HG03159 (cell line): Measurements from ENCODE around the gene RAF1.
"Not testable (repeated sequence)": the region's sequence is repeated elsewhere in the genome, so short reads cannot be mapped to it uniquely, and the experiment has no call there.

Experiments used
- ATAC-seq: cut with Tn5 transposase; IDR thresholded peaks from one replicate; pipeline ENCODE4 v1.9.1; 2021; ENCODE audit warnings: mild to moderate bottlenecking, moderate library complexity; ENCODE audit not compliant: unreplicated experiment

The RAF1 gene

DNA sequence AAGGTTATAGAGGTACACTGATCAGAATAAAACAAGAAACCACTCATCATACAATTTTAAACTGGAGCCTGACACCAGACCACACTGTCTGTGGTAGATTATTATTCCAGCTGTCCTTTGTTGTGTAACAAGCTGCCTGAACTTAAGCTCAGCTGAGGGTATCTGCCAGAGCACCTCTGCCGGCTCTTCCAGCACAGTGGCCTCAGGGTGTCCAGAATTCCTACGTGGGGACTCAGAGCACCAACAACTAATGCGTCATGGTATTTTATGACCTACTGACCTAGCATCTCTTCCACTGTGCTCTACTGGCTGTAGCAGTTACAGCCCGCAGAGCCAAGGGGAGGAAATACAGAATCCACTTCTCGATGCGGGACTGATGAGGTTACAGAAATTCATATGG lies 15.6 kb upstream of the RAF1 start:
- ATAC-seq = no peak

DNA sequence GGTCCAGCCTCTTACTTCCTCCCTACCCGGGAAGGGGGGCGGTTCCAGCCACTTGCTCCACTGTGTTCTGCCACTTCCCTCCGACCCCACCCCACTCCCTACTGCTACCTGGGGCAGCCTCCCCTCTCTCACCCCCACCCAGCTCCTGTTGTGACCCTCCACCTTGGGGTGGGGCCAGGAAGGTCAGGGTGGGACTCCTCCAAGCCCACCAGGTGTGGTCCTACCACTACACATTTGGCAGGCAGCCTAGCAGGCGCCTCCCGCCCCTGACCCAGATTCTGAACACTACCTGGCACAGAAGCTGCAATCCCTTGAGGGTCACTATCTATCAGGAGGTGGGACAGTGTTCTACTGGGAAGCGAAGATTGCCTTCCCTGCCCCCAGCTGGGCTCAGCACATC lies 13.7 kb upstream of the RAF1 start:
- ATAC-seq = no peak

DNA sequence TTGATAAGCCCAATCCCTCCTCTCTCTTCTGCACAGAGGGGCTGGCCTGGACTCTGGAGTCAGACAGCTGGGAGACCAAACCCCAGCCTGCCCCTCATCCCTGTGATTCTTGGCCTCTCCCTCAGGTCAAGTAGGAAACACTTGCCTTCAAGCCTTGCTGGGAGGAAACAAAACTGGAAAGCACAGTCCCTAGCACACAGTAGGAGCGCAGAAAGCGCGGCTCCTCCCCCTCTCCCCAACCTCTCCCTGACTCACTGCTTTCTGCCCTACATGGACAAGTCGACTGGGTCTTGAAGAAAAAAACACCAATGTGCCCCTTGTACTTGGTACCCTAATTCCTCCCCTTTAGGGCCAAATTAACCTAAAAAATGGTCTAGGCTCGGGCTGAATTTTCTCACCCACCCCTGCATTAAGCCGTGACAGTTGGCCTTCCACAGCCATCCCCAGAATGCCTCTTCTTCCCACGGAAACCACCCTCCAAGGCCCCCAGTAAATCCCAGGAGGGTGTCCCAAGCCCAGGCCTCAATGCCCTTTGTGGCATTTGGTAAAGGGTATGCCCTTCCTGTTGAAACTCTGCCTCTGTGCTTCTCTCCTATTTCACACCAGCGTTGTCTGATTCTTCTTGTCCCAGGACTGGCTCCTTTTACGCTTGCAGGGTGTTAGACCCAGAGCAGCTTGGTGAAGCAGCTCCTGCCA lies 11.3 kb upstream of the RAF1 start:
- ATAC-seq = no peak

DNA sequence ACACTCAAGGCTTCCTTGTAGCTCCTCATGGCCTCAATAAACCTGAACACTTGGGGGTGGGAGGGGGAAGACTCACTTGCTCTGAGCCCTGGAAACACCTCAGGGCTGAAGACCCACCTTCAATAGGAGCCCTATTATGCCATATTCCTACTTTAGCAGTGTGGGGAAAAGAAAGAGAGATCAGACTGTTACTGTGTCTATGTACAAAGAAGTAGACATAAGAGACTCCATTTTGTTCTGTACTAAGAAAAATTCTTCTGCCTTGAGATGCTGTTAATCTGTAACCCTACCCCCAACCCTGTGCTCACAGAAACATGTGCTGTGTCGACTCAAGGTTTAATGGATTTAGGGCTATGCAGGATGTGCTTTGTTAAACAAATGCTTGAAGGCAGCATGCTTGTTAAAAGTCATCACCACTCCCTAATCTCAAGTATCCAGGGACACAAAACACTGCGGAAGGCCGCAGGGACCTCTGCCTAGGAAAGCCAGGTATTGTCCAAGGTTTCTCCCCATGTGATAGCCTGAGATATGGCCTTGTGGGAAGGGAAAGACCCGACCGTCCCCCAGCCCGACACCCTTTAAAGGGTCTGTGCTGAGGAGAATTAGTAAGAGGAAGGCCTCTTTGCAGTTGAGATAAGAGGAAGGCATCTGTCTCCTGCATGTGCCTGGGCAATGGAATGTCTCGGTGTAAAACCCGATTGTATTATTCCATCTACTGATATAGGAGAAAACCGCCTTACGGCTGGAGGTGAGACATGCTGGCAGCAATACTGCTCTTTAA lies 10.2 kb upstream of the RAF1 start:
- not testable (repeated sequence) for ATAC-seq

DNA sequence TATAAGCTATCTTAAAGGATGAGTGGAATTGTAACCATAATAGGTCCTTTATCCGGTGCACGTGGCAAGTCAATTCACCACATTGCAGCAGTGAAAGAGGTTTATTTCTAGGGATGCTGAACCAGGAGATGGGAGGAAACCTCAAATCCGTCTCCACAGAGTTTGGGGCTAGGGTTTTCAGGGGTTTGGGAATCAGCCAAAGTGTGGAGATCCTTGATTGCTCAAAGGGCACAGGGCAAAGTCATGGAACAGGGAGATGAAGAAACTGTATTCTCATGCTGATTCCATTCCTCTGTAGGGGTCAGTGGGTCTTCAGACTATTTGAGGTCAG lies 7.2 kb upstream of the RAF1 start:
- no peak for ATAC-seq

DNA sequence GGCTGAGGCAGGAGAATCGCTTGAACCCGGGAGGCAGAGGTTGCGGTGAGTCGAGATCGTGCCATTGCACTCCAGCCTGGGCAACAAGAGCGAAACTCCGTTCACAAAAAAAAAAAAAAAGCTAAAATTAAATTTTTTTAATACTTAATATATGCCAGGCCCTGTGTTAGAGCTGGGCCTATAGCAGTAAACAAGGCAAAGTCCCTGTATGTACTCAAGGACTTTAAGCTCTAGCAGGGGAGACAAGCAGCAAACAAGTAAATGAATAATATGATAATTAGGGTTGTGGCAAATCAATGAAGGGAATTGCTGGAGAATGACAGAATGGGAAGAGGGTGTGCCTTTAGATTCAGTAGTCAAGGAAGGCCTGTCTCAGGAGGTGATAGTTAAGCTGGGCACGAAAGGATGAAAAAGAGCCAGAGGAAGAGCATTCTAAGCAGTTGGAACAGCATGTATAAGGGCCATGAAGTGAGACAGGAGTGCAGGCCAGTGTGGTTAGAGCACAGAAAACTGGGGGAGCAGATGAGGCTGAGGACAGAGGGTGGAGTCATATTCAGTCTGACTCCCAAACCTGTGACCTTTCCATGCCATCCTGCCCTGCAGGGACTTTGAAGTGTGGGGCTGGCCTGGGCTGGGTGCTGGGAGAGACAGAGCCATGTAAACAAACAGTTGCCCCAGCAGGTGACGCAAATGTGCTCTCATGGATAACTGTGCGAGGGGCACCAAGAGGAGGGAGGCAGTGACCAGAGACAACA lies 6.6 kb upstream of the RAF1 start:
- no peak for ATAC-seq

DNA sequence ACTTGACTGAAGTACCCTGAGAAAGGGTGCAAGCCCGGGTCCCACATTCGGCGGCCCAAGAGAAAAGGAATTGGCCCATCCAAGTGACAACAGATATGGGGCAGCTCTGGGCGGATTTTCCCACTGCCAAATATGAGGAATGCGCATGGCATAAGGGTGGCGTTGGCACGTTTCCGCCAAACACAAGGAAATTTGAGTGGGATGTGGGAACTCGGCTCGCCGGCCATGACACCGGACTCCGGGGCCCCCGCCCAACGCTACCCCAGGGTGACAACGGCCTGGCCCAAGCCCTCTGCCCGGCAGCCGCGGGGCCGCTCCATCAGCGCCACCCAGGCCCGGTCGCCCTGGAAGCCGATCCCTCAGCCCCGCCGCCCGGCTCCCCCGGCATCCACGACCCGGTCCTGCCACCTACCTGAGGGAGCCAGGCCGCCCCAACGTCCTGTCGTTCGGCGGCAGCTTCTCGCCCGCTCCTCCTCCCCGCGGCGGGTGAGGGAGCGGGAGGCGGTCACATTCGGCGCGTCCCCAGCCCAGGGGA lies 449 bp downstream of the RAF1 start:
- peak; percentile 36 for ATAC-seq

DNA sequence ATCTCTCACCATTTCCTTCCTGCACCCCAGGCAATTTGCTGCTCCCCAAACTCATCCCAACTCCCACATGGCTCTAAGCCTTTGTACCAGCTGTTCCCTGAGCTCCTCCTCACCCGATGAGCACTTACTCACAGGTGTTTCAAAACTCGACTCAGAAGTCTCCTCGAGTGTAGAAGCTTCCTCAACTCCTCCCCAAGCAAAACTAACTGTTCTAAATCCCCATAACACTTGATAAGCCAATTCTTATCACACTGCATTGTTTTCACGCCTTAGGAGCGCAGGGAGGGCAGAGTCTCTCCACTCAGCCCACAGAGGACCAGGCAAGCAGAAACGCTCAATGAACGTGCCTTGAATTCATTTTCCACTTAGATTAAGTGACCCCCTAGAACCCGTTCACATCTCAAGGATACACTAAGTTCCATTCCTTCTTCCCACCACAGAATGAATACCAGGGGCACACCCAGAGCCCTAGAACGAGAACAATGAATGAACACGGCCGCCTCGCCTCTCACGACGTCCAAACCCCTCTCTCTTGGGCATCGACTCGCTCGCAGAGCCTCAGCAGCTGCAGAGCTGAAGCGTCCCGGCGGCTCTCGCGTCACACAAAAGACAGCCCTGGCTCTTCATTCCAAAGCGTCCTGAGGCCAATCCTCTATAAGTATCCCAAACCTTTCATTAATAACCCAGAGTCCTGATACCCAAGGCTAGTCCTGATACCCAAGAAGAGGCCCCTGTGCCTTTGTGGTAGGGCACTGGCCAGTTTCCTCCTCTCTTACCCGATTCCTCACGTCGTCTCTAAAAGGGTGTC lies 1.1 kb downstream of the RAF1 start:
- no peak for ATAC-seq

DNA sequence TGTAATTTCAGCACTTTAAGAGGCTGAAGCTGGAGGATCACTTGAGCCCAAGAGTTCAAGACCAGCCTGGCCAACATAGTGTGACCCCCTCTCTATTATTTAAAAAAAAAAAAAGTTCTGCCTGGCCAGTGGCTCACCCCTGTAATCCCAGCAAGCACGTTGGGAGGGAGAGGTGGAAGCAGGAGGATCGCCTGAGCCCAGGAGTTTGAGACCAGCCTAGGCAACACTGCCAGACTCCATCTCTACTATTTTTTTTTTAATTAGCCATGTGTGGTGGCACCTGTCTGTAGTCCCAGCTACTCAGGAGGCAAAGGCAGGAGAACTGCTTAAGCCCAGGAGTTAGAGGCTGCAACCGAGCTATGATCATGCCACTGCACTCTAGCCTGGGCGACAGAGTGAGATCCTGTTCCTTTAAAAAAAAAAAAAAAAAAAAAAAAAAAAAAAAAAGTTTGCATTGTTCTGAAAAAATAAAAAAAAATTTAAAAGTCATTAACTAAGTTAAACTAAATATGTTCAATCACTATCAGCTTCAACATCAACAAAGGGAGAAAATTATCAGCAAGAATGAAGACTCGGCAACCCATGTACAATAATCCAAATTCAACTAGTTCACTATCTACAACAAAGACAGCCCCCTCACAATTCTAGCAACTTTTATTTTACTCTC lies 1.9 kb downstream of the RAF1 start:
- ATAC-seq = no peak

DNA sequence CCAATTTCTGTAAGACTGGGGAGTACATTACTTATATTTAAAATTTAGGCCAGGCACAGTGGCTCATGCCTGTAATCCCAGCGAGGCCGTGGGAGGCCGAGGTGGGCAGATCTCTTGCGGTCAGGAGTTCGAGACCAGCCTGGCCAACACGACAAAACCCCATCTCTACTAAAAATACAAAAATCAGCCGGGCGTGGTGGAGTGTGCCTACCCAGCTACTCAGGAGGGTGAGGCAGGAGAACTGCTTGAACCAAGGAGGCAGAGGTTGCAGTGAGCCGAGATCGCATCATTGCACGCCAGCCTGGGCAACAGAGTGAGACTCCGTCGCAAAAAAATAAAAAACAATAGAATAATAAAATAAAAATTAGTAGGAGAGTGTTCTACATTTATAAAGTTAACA lies 2.5 kb downstream of the RAF1 start:
- not testable (repeated sequence) for ATAC-seq

DNA sequence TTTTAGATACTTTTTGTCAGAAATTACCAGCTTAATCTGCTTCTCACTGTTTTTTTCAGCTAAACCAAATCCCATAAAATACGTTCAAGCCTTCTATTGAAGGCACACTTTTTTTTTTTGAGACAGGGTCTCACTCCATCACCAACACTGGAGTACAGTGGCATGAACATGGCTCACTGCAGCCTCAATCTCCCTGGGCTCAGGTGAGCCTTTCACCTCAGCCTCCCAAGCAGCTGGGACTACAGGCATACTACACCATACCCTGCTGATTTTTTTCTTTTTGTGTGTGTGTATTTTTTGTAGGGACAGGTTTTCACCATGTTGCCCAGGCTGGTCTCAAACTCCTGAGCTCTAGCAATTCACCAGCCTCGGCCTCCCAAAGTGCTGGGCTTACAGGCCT lies 3.7 kb downstream of the RAF1 start:
- ATAC-seq = no peak

DNA sequence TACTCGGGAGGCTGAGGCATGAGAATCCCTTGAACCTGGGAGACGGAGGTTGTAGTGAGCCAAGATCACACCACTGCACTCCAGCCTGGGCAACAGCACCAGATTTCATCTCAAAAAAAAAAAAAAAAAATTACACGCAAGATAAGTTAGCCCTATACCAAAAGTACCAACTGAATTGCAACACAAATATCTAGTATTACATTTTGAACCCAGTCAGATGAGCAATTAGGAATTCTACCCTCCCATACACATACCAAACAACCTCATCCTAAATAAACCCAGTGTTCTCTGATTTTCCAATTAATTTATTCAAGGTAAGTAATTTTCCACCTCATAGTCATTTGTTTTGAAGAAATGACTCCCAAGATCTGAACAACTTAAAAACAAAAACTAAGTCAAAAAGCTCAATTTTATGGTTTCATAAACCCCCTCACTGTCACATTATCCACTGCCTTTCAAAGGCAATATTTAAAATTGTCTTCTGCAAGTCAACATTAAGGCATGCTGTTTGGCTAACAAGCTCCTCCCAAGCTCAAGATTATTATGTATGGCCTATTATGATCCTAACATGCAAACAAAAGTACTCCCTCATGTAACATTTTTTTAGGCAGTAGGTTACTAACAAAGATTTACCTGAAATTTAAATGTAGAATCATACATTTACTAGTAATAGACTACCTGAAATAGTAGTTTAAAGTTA lies 4.5 kb downstream of the RAF1 start:
- no peak for ATAC-seq

DNA sequence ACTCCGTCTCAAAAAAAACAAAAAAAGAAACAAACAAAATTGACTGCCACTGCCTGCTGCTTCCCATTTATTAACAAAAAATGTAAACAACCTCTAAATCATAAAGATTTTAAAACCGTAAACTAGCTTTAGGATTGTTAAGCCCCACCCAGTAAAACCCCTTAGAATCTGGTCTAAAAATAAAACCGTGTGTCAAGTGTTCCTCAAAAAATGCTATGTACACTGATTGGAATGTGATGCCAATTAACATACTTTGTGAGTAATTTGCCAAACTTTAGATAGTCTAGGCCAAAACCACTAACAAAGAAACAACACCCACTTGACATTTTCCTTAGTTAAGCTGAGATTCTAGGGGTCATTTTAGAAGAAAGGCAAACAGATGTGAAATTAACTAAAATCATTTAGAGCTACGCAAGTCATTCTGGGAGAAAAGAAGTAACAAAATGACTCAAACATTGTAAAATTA lies 5.3 kb downstream of the RAF1 start:
- ATAC-seq = no peak

DNA sequence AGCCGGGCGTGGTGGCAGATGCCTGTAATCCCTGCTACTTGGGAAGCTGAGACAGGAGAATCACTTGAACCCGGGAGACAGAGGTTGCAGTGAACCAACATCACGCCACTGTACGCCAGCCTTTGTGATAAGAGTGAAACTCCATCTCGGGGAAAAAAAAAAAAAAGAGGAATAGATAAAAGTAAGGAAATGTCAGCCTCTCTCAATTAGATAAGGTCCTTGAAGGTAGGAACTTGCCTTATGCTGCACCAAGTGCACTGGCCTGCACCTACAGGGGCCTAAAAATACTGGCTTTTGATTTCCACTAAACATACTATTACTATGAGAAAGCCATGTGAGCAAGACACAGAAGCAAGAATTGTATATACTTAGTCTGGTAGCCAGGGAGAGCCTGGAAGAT lies 7.1 kb downstream of the RAF1 start:
- no peak for ATAC-seq

DNA sequence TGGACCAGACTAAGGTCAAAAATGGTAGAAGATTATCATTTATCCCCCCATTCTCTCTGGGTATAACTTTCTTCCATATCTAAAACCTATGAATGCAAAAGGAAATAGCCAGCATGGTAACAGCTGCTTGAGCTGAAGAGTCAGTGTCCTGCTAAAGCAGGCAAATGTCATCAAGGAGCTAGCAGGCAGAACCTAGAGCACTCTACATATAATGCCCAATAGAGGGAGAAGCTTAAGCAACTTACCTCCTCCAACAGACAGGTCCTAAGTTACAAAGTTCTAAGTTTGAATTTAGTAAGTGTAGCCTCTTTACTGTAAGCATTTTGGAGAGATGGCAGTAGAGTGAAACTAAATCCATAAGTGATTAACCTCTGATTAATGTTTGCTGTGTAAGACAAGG lies 7.7 kb downstream of the RAF1 start:
- ATAC-seq = no peak

DNA sequence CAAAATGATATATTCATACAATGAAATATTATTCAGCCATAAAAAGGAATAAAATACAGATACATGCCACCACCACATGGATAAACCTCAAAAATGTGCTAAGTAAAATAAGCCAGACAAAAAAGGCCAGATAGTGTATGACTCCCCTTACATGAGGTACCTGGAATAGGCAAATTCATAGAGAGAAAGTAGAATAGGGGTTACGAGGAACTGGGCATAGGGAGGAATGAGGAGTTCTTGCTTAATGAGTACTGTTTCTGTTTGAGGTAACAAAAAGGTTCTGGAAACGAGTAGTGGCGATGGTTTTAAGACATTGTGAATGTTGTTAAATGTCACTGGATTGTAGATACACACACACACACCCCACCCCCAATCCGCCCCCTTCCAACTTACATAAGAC lies 8.2 kb downstream of the RAF1 start:
- no peak for ATAC-seq

DNA sequence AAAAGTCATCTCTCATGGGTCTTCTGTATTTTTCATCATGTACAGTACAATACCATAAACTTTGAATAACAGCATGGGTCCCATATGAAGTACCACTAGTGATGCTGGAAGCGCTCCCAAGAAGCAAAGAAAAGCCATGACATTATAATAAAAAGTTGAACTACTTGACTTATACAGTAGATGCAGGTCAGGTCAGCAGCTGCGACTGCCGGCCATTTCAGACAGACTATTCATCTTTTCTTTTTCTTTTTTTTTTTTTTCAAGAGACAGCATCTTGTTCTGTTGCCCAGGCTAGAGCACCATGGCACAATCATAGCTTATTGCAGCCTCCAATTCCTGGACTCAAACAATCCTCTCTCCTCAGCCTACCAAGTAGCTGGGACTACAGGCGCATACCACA lies 10.2 kb downstream of the RAF1 start:
- ATAC-seq = no peak

DNA sequence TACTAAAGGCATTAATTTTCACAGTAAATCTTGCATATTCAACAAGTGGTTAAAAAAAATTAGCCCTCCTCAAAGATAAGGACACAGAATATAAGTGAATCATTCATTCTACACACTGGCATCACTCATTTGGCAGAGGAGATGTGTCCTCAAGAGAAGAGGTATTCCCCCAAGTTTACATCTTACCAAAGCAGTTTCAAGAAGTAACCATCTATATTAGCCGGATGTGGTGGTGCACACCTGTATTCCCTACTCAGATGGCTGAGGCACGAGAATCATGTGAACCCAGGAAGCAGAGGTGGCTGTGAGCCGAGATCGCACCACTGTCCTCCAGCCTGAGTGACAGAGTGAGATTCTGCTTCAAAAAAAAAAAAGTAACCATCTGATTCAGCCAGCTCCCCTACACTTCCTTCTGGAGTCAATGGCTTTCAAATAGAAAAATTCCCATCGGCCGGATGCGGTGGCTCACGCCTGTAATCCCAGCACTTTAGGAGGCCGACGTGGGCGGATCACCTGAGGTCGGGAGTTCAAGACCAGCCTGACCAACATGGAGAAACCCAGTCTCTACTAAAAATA lies 15.4 kb downstream of the RAF1 start:
- no peak for ATAC-seq

DNA sequence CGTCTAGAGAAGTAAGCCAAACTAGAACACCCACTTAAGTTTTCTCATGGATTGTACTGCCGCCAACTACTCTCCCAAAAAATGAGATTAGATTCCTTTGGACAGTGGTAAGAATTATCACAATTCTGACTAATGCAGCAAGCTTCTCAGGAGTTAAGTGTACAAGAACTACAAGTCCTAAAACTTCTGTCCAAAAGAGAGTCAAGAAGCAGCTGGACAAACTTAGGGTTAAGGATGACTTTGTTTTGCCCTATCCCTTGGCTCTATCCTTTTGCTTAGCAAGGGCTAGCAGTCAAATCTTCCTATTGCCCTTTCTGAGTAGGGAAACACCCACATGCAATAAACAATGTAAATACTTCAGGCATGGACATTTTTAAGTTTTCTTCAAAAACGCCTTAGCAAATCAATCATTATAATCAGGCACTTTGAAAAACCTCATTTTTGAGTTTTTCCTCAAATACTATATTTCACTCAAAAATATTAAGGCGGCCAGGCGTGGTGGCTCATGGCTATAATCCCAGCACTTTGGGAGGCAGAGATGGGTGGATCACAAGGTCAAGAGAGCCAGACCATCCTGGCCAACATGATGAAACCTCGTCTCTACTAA lies 19.5 kb downstream of the RAF1 start:
- ATAC-seq = no peak
